Progenitor cell of endocrine pancreas (in vitro differentiated cells): ENCODE results near the gene CFTR. TPM values are rescaled to one million over a fixed set of nuclear protein-coding genes. Genes with fewer than 3 reads are reported as not detected.

Experiments
- DNase-seq: peaks from one replicate; pipeline ENCODE4 v3.0.0; 2021; ENCODE audit warnings: low spot score; ENCODE audit not compliant: unreplicated experiment
- H3K27ac Mint-ChIP-seq: 2 replicates; pipeline ENCODE4 v1.8.0; 2021; ENCODE audit warnings: mild to moderate bottlenecking, moderate library complexity, mixed read lengths
- H3K27me3 Mint-ChIP-seq: 2 replicates; pipeline ENCODE4 v1.8.0; 2021; ENCODE audit warnings: mixed read lengths
- H3K36me3 Mint-ChIP-seq: 2 replicates; pipeline ENCODE4 v1.8.0; 2022; ENCODE audit warnings: mixed read lengths; ENCODE audit not compliant: insufficient read depth
- H3K4me1 Mint-ChIP-seq: 2 replicates; pipeline ENCODE4 v1.8.0; 2021; ENCODE audit warnings: low read depth, mixed read lengths
- H3K4me3 Mint-ChIP-seq: 2 replicates; pipeline ENCODE4 v1.8.0; 2021; ENCODE audit warnings: low read depth, mild to moderate bottlenecking, moderate library complexity, mixed read lengths
- H3K9me3 Mint-ChIP-seq: 2 replicates; pipeline ENCODE4 v1.8.0; 2021; ENCODE audit warnings: low read depth, mixed read lengths
- total RNA-seq: library from RNA; stranded (reverse); gene quantifications from 2 replicates; pipeline ENCODE4 v1.2.1, GENCODE V29; 2021
- TF ChIP-seq, protein P1 (sequence below): fragments of 200-600 bp; sonication (generic); IDR thresholded peaks from one replicate; pipeline ENCODE4 v1.5.0; 2021; ENCODE audit warnings: antibody characterized with exemption, mild to moderate bottlenecking; ENCODE audit not compliant: unreplicated experiment

CFTR gene
- total RNA-seq, 1 donor from 2014 or later = 6.6 TPM

DNA sequence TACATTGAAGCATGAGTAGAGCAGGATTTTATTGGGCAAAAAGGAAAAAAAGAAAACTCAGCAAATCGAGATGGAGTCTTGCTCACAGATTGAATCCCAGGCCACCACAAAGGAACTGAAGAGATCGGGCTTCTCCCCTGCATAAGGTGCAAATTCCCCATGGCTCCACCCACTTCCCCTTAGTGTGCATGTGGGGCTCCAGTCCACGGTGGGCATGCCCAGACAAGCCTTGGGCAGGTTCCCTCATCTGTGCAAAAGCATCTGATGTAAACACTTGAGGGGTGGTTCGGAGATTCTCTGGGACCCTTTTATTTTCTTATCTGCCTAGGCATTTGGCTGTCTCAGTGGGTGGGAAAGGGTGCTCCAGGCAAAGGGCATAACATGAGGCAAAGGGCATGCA is 150.7 kb downstream of the CFTR start:
- H3K27ac Mint-ChIP-seq = no peak overlapping the region
- TF ChIP-seq, protein P1, sequence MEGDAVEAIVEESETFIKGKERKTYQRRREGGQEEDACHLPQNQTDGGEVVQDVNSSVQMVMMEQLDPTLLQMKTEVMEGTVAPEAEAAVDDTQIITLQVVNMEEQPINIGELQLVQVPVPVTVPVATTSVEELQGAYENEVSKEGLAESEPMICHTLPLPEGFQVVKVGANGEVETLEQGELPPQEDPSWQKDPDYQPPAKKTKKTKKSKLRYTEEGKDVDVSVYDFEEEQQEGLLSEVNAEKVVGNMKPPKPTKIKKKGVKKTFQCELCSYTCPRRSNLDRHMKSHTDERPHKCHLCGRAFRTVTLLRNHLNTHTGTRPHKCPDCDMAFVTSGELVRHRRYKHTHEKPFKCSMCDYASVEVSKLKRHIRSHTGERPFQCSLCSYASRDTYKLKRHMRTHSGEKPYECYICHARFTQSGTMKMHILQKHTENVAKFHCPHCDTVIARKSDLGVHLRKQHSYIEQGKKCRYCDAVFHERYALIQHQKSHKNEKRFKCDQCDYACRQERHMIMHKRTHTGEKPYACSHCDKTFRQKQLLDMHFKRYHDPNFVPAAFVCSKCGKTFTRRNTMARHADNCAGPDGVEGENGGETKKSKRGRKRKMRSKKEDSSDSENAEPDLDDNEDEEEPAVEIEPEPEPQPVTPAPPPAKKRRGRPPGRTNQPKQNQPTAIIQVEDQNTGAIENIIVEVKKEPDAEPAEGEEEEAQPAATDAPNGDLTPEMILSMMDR = no peak
- H3K4me3 Mint-ChIP-seq = no peak overlapping the region
- no peaks in the 10 kb centered on the region for H3K27me3 Mint-ChIP-seq
- H3K4me1 Mint-ChIP-seq = no peaks in the 10 kb centered on the region
- DNase-seq = no peak
- H3K36me3 Mint-ChIP-seq = peaks cover 4% of the 10 kb centered on the region
- peaks cover 30% of the 10 kb centered on the region for H3K9me3 Mint-ChIP-seq

DNA sequence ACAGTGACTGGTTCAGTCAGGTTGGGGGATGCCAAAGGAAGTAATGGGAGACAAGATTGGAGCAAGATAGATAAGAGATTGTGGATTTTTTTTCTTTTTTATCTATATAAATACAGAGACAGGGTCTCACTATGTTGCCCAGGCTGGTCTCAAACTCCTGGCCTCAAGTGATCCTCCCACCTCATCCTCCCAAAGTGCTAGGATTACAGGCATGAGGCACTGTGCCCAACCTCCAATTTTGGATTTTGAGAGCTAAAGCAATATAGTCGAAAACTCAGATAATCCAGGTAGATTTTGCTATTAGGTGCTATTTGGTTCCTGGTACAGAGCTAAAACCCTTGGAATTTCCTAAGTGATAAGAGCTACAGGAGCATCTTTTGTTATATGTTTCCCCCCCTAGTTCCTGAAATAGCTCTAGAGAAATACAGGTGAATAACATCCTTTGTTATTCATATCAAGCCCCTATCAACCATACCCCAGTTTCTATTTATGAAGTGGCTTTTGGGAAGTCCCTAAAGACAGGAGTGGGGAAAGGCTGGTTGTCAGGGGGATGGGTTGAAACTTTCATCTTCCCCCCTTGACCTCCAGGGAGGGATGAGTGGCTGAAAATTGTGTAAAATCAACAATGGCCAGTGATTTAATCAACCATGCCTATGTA is 151.2 kb downstream of the CFTR start:
- no peak overlapping the region for H3K27ac Mint-ChIP-seq
- H3K27me3 Mint-ChIP-seq = no peaks in the 10 kb centered on the region
- DNase-seq = no peak
- no peaks in the 10 kb centered on the region for H3K4me1 Mint-ChIP-seq
- H3K4me3 Mint-ChIP-seq = no peak overlapping the region
- peaks cover 4% of the 10 kb centered on the region for H3K36me3 Mint-ChIP-seq
- peaks cover 32% of the 10 kb centered on the region for H3K9me3 Mint-ChIP-seq
- TF ChIP-seq, protein P1 = no peak

DNA sequence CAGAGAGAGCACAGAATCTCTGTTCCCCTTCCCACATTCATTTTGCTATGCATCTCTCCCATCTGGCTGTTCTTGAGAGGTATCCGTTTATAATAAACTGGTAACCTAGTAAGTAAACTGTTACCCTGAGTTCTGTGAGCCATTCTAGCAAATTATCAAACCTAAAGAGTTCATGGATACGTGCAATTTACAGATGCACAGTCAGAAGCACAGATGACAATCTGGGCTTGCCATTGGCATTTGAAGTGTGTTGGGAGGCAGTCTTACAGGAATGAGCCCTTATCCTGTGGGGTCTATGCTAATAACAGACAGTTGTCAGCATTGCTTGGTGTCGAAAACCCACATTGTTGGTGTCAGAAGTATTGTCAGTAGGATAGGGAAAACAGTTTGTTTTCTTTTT is 151.8 kb downstream of the CFTR start:
- H3K27me3 Mint-ChIP-seq = no peaks in the 10 kb centered on the region
- no peak overlapping the region for H3K27ac Mint-ChIP-seq
- no peak overlapping the region for H3K4me3 Mint-ChIP-seq
- H3K9me3 Mint-ChIP-seq = peaks cover 32% of the 10 kb centered on the region
- TF ChIP-seq, protein P1 = no peak
- DNase-seq = no peak
- no peaks in the 10 kb centered on the region for H3K4me1 Mint-ChIP-seq
- H3K36me3 Mint-ChIP-seq = peaks cover 4% of the 10 kb centered on the region

DNA sequence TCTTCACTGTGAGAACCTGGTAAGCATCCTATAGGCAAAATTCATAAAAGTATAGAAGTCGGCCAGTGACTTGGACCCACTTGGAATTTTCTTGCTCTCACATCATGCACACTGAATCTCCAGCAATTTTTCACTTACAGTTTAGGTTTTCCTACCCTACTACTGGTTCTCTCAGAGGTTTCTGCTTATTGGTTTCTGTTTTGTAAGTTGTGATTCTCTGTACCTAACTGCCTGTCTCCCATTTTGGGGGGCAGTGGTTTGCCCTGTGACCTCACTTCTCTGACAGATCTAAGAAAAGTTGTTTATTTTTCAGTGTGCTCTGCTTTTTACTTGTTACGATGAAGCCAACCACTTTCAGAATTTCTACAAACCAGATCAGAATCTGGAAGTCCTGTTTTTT is 158.1 kb downstream of the CFTR start:
- DNase-seq = no peak
- TF ChIP-seq, protein P1 = no peak
- peaks cover 2% of the 10 kb centered on the region for H3K36me3 Mint-ChIP-seq
- H3K4me1 Mint-ChIP-seq = peaks cover 1% of the 10 kb centered on the region
- no peak overlapping the region for H3K27ac Mint-ChIP-seq
- no peak overlapping the region for H3K4me3 Mint-ChIP-seq
- peaks cover 3% of the 10 kb centered on the region for H3K27me3 Mint-ChIP-seq
- H3K9me3 Mint-ChIP-seq = peaks cover 20% of the 10 kb centered on the region

DNA sequence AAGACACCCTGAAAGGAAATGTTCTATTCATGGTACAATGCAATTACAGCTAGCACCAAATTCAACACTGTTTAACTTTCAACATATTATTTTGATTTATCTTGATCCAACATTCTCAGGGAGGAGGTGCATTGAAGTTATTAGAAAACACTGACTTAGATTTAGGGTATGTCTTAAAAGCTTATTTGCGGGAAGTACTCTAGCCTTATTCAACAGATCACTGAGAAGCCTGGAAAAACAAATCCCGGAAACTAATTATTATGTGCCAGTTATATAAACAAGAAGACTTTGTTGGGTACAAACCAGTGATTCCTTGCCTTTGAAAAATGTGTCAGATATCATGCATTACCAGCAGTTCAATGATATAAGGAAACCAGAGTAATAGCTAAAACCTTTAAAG is 160.1 kb downstream of the CFTR start:
- Mint-ChIP-seq H3K9me3 (peaks cover 8% of the 10 kb centered on the region), H3K36me3 (no peaks in the 10 kb centered on the region), H3K4me1 (peaks cover 1% of the 10 kb centered on the region), H3K4me3 (no peak overlapping the region), H3K27ac (no peak overlapping the region), H3K27me3 (peaks cover 7% of the 10 kb centered on the region)
- TF ChIP-seq, protein P1 = no peak
- no peak for DNase-seq
